GM21825 (cell line): Measurements from ENCODE around the gene SLC38A6.

Source experiments
- ATAC-seq: cut with Tn5 transposase; IDR thresholded peaks from one replicate; pipeline ENCODE4 v1.9.1; 2021; ENCODE audit warnings: mild to moderate bottlenecking, moderate library complexity; ENCODE audit not compliant: unreplicated experiment

Gene SLC38A6

DNA sequence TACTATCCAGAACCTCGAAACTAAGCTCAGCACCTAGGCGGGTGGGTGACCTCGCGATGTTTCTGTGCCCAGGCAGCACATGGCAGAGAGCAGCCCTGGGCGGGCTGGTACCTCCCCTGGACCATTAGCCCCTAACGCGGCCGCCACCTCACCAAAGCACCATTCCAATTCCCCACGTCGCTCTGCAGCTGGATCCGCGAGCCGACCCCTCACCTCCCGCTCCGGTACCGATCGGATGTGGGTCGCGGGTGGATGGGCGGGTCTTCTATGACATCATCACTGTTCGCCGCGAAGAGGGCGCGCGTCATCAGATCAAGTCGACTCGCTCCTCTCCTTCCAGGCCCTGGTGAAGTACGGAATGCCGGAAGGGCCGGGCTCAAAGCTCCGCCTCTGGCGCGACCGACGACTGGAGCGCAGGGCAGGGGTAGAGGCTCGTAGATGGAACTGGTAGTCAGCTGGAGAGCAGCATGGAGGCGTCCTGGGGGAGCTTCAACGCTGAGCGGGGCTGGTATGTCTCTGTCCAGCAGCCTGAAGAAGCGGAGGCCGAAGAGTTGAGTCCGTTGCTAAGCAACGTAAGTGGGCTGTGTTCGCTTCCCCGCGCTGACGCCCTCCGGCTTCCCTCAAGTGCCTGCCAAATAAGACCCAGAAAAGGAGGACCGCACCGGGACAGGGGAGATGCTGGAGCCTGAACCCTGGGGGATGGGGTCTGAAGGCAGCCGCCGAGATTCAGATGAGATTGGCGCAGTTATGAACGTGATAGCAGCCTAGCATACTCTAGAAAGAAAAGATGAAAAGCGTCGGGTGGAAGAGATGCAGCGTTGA is at the start of gene SLC38A6, which contains the start of gene TRMT5:
Gene SLC38A6, plus strand, starts transcription at position 435 of the 822 bp plus-strand sequence. Its CDS starts 33 bp downstream, at position 468.
Gene TRMT5, minus strand, starts transcription at position 269 of the 822 bp plus-strand sequence. Its CDS starts 106 bp downstream, at position 163.
- ATAC-seq = peak; percentile 82

- ATAC-seq = no peak
Measured at GRCh38 chr14:60933920-60934655, 47.0 kb upstream of the SLC38A6 start.

DNA sequence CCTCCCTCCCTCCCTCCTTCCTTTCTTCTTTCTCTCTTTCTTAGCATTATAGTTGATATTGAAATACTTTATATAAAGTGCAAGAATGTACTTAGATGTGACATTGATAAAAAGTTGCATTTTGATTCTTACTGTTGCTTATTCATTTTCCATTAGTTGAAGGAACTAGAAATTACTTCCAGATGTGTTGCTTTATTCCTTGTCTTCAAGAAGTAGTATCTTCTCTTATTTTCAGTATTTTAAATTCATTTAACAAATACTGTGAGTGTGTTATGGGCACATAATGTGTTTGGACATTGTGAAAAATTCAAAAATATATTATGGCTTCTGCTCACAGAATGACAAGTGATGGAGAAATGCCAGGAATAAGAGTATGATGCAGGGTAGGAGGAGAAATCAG is 45.7 kb upstream of the SLC38A6 start:
- ATAC-seq = no peak

- ATAC-seq = no peak
Measured at GRCh38 chr14:60943637-60944032, 37.4 kb upstream of the SLC38A6 start.

DNA sequence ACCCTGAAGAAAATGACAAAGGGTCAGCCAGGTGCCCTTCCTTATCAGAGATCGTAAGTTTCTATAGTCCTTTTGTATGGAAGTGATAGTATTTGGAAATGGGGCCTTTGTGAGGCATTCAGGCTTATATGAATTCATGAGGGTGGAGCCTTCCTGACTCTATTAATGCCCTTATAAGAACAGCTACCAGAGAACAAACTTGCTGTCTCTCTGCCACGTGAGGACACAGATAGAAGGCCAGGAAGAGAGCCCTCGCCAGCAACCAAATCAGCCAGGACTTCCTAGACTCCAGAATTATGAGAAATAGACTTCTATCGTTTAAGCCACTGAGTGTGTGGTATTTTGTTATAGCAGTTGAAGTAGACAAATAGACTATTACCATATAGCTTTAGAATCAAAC is 36.8 kb upstream of the SLC38A6 start:
- no peak for ATAC-seq

DNA sequence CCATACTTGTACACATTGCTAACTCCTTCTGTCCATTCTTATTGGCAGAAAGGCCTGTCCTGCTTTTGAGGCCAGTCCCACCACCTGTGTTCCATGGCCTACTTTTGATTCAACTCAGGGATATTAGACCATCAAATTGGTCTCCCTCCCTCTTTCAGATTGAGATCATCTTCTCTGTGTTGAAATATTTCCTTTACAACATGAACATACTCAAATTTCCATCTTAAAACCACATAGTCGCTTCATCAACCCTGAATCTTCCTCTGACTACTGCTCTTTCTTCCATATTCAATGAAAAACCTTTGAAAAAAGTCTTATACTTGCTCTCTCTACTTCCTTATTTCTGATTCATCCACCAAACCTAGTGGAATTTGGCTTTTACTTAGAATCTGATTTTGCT is 35.1 kb upstream of the SLC38A6 start:
- ATAC-seq = no peak

DNA sequence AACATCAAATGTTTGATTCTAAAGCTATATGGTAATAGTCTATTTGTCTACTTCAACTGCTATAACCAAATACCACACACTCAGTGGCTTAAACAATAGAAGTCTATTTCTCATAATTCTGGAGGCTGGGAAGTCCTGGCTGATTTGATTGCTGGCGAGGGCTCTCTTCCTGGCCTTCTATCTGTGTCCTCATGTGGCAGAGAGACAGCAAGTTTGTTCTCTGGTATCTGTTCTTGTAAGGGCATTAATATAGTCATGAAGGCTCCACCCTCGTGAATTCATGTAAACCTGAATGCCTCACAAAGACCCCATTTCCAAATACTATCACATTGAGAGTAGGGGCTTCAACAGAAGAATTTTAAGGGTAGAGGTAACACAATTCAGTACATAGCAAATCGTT is 34.3 kb upstream of the SLC38A6 start:
- no peak for ATAC-seq

- ATAC-seq = no peak
Measured at GRCh38 chr14:60951776-60952435, 29.1 kb upstream of the SLC38A6 start.

GRCh38 chr14:60956202-60956601 is 24.8 kb upstream of the SLC38A6 start:
- no peak for ATAC-seq

- ATAC-seq = no peak
Measured at GRCh38 chr14:60956632-60957031, 24.4 kb upstream of the SLC38A6 start.

DNA sequence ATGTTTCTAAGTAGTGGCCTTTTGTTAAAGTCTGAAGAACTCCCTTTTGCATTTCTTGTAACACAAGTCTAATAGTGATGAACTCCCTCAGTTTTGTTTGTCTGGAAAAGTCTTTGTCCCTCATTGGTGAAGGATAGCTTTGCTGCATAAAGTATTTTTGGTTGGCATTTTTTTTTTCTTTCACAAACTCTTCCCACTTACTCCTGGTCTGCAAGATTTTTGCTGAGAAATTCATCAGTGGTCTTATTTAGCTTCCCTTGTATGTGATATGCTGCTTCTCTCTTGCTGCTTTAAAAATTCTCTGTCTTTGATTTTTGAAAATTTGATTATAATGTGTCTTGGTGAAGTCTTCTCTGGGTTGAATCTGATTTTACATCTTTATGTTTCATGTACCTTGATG is 22.9 kb upstream of the SLC38A6 start:
- no peak for ATAC-seq

DNA sequence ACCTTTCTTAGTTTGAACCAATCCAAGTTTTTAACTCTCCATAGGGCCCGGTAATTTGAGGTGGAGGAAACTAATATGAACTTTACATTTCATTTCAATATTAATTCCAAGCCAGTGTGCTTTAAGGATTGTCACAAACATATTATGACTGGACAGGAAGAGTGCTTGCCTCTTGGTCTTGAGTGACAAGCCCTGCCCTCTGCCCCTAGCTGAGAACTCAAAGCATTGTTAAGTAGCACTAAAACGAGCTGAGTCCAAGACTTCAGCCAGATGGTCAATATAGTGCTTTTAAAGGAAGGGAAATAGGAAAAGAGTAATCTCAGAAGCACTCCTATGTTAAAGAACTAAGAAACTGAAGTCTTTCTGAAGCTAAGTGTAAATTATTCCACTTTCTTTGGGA is 17.3 kb upstream of the SLC38A6 start:
- ATAC-seq = no peak

GRCh38 chr14:60964904-60965303 is 16.1 kb upstream of the SLC38A6 start:
- no peak for ATAC-seq

DNA sequence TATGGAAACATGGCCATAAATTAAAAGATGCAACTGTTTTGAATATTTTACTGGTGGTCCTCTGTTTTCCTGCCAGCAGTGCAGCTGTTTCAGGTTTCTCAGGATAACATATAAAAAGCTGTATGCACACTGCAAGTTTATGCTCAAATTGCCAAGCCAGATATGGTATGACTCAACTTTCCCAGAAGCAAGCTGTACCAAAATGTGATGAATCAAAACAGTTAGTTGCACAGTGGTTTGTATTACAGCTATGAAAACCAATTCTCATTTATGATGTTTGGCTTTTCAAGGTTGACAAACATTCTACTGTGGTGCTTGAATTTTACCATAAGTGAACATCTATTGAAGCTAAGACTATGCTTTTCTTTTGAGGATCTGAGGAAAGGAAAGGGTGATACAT is 15.6 kb upstream of the SLC38A6 start:
- no peak for ATAC-seq

GRCh38 chr14:60968099-60968498 is 12.9 kb upstream of the SLC38A6 start:
- ATAC-seq = no peak

- no peak for ATAC-seq
Measured at GRCh38 chr14:60968671-60969070, 12.4 kb upstream of the SLC38A6 start.

DNA sequence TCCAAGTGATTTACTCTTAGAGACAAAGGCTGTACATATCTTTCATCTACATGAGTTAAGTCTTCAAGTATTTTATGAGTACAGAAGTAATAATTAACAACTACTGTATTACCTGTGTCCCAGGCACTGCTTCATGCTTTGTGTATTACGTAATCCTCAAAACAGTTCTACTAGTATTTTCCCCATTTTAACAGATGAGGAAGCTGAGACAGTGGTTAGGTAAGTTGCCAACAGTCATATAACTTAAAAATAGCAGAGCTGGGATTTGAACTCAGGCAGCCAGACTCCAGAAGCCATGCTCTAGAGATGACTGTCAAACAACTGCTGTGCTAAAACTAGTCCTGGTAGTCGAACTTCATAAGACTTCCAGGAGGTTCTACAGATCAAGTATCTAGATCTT is 10.9 kb upstream of the SLC38A6 start:
- no peak for ATAC-seq

GRCh38 chr14:60971271-60971670 is 9.8 kb upstream of the SLC38A6 start:
- no peak for ATAC-seq

DNA sequence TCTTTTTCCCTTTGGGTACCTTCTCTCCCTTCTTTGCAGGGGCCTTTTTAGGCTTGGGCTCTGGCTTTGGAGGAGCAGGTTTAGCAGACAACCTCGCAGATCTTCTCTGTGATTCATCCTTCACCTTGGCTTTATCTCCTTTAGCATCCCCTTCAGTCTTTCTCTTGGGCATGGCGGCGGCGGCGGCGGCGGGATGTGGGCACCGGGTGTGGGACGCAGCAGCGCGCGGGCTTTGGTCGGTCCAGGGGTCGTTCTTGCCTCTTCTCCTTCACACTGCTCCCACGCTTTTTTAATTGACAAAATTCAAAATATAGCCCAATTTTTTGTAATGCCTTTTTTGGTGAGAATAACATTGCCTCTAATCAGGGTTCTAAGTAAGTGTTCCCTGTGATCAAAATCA is 8.8 kb upstream of the SLC38A6 start:
- no peak for ATAC-seq

- ATAC-seq = no peak
Measured at GRCh38 chr14:60973070-60973469, 8.0 kb upstream of the SLC38A6 start.

- no peak for ATAC-seq
Measured at GRCh38 chr14:60974090-60974651, 6.9 kb upstream of the SLC38A6 start.
